Smooth muscle cell (in vitro differentiated cells): Measurements from ENCODE around the gene RGL4. TPM values are rescaled to one million over a fixed set of nuclear protein-coding genes. Genes with fewer than 3 reads are reported as not detected.

Source experiments
- DNase-seq: peaks from one replicate; lab custom pipeline; 2025; ENCODE audit not compliant: unreplicated experiment; lab: John Stamatoyannopoulos, UW
- H2AFZ ChIP-seq: fragments of 200-600 bp; sonication (generic); 2 replicates; pipeline ENCODE4 v1.6.0; 2016; ENCODE audit warnings: antibody characterized with exemption, low read depth, mild to moderate bottlenecking
- H3F3A ChIP-seq: fragments of 200-600 bp; sonication (generic); 2 replicates; pipeline ENCODE4 v1.6.0; 2017; ENCODE audit warnings: antibody characterized with exemption, low read depth
- H3K27ac ChIP-seq: fragments of 200-600 bp; sonication (generic); 2 replicates; pipeline ENCODE4 v1.5.1; 2016; ENCODE audit warnings: low read depth, mild to moderate bottlenecking
- H3K27me3 ChIP-seq: fragments of 200-600 bp; sonication (generic); 2 replicates; pipeline ENCODE4 v1.6.1; 2016; ENCODE audit warnings: low read depth, mild to moderate bottlenecking
- H3K36me3 ChIP-seq: fragments of 200-600 bp; sonication (generic); 2 replicates; pipeline ENCODE4 v1.5.1; 2016; ENCODE audit warnings: low read depth
- H3K4me1 ChIP-seq: fragments of 200-600 bp; sonication (generic); 2 replicates; pipeline ENCODE4 v1.5.1; 2016; ENCODE audit warnings: low read depth
- H3K4me2 ChIP-seq: fragments of 200-600 bp; sonication (generic); 2 replicates; pipeline ENCODE4 v1.6.0; 2016; ENCODE audit warnings: mild to moderate bottlenecking
- H3K4me3 ChIP-seq: fragments of 200-600 bp; sonication (generic); 2 replicates; pipeline ENCODE4 v1.5.1; 2016; ENCODE audit warnings: mild to moderate bottlenecking
- H3K79me2 ChIP-seq: fragments of 200-600 bp; sonication (generic); 2 replicates; pipeline ENCODE4 v1.6.0; 2016; ENCODE audit warnings: low read depth, mild to moderate bottlenecking
- H3K9ac ChIP-seq: fragments of 200-600 bp; sonication (generic); 2 replicates; pipeline ENCODE4 v1.6.0; 2016; ENCODE audit warnings: low read depth
- H3K9me3 ChIP-seq: fragments of 200-600 bp; sonication (generic); replicated peaks from 2 replicates; pipeline ENCODE4 v1.5.1; 2016; ENCODE audit warnings: low read depth
- H4K20me1 ChIP-seq: fragments of 200-600 bp; sonication (generic); 2 replicates; pipeline ENCODE4 v1.6.0; 2016; ENCODE audit warnings: low read depth
- whole genome bisulfite sequencing: methylation state at CpG from one replicate; pipeline ENCODE4 v1.1.7; 2016; ENCODE audit warnings: low lambda C conversion rate; 5-methylcytosine and 5-hydroxymethylcytosine counted together
- polyA plus RNA-seq: library from polyadenylated mRNA; unstranded; fragments of >200 nt; fragmentation: Nextera tagmentation; extraction: Ambion mirVana; gene quantifications from 2 replicates; pipeline ENCODE4 v1.2.1, GENCODE V29; 2016
- total RNA-seq: library from RNA; depleted of rRNA; stranded (reverse); fragments of >200 nt; gene quantifications from 2 replicates; pipeline ENCODE4 v1.2.3, GENCODE V29; 2014
- TF ChIP-seq, protein P1 (sequence below): fragments of 200-600 bp; sonication (generic); IDR thresholded peaks from 2 replicates; pipeline ENCODE4 v1.5.1; 2017; ENCODE audit warnings: borderline replicate concordance, mild to moderate bottlenecking, antibody characterized with exemption; ENCODE audit not compliant: insufficient read depth, poor library complexity, severe bottlenecking

Gene RGL4
- total and polyA plus RNA-seq, 2 experiments from 2014 or later, result 0.23 TPM; not detected in 1

DNA sequence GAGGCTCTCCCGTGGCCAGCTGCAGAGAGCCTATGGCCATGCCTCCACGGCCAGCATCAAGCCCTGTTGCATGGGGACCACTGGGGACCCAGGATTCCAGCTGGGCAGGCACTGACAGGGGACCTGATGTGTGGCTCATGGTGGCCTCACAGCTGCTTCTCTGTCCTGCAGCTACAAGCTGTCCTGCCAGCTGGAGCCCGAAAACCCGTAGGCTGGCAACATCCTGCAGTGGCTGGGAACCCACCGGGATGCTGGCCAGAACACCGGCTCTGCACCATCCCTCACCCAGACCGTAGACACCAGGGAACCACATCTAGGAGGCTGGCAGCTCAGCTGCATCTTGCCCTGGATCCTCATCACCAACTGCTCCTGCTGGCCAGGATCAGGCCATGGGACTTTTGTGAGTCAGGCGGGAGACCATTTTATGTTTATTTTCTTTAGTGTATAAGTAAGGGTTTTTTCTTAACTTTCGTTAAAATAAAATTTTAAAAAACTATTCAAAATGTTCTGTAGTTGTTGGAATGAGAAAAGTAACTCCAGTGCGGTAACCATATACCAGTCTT lies 7.9 kb downstream of the RGL4 start:
- Histone ChIP-seq H3K4me1 (no peaks in the 10 kb centered on the region), H2AFZ (no peak overlapping the region), H3F3A (no peaks in the 10 kb centered on the region), H3K4me3 (no peak overlapping the region), H3K27ac (no peak overlapping the region), H3K36me3 (peaks cover 8% of the 10 kb centered on the region), H3K79me2 (no peaks in the 10 kb centered on the region), H3K9me3 (no peaks in the 10 kb centered on the region), H3K27me3 (no peaks in the 10 kb centered on the region), H3K4me2 (no peak overlapping the region), H3K9ac (no peak overlapping the region), H4K20me1 (peaks cover 64% of the 10 kb centered on the region)
- DNase-seq, result no peak
- TF ChIP-seq, protein P1, sequence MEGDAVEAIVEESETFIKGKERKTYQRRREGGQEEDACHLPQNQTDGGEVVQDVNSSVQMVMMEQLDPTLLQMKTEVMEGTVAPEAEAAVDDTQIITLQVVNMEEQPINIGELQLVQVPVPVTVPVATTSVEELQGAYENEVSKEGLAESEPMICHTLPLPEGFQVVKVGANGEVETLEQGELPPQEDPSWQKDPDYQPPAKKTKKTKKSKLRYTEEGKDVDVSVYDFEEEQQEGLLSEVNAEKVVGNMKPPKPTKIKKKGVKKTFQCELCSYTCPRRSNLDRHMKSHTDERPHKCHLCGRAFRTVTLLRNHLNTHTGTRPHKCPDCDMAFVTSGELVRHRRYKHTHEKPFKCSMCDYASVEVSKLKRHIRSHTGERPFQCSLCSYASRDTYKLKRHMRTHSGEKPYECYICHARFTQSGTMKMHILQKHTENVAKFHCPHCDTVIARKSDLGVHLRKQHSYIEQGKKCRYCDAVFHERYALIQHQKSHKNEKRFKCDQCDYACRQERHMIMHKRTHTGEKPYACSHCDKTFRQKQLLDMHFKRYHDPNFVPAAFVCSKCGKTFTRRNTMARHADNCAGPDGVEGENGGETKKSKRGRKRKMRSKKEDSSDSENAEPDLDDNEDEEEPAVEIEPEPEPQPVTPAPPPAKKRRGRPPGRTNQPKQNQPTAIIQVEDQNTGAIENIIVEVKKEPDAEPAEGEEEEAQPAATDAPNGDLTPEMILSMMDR, result no peak
- WGBS, result 96% methylated on average over 10 of the region's 10 CpGs

GRCh38 chr22:23700706-23701105 lies 9.9 kb downstream of the RGL4 start:
- no peak overlapping the region for H3K27ac ChIP-seq
- H3K36me3 ChIP-seq, result peaks cover 8% of the 10 kb centered on the region
- no peaks in the 10 kb centered on the region for H3K4me1 ChIP-seq
- H2AFZ ChIP-seq, result no peak overlapping the region
- H3K4me3 ChIP-seq, result no peak overlapping the region
- no peaks in the 10 kb centered on the region for H3F3A ChIP-seq
- no peaks in the 10 kb centered on the region for H3K27me3 ChIP-seq
- WGBS, result 86% methylated on average over 7 of the region's 7 CpGs
- no peak overlapping the region for H3K4me2 ChIP-seq
- H3K9me3 ChIP-seq, result no peaks in the 10 kb centered on the region
- H4K20me1 ChIP-seq, result peaks cover 74% of the 10 kb centered on the region
- H3K79me2 ChIP-seq, result no peaks in the 10 kb centered on the region
- TF ChIP-seq, protein P1, result no peak
- no peak overlapping the region for H3K9ac ChIP-seq
- no peak for DNase-seq

- TF ChIP-seq, protein P1, result no peak
- H4K20me1 ChIP-seq, result peaks cover 59% of the 10 kb centered on the region
These were observed 13.2 kb downstream of the RGL4 start for GRCh38 chr22:23704062-23704461.

DNA sequence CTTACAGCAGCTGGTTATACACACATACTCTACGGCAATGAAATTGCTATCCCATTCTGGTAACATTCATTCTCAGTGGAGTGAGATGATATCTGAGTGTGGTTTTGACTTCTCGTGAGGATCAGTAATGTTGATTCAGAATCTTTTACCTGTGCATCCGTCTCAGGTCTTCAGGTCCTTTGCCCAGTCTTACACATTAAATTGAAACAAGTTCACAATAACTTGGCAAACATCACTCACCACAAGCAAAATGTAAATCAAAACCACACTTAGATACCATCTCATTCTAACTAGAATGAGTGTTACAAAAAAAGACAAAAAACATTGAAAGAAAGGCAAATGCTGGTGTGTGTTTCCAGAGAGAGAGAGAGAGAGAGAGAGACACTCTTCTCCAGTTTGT lies 14.0 kb downstream of the RGL4 start:
- Histone ChIP-seq H2AFZ (no peak overlapping the region), H3K4me3 (no peak overlapping the region), H3K4me2 (no peak overlapping the region), H3K9ac (no peak overlapping the region), H4K20me1 (peaks cover 52% of the 10 kb centered on the region), H3K36me3 (peaks cover 30% of the 10 kb centered on the region), H3K4me1 (no peaks in the 10 kb centered on the region), H3F3A (no peaks in the 10 kb centered on the region), H3K27ac (no peak overlapping the region), H3K79me2 (no peaks in the 10 kb centered on the region), H3K27me3 (no peaks in the 10 kb centered on the region), H3K9me3 (no peaks in the 10 kb centered on the region)
- TF ChIP-seq, protein P1, result no peak
- WGBS, result 96% methylated on average over 3 of the region's 3 CpGs
- DNase-seq, result no peak

More at GRCh38 chr22:23704062-23704461, 13.2 kb downstream of the RGL4 start:
- no peak for DNase-seq
- Histone ChIP-seq H3K9ac (no peak overlapping the region), H3K4me2 (no peak overlapping the region), H3K27me3 (no peaks in the 10 kb centered on the region), H3K36me3 (peaks cover 26% of the 10 kb centered on the region), H3K9me3 (no peaks in the 10 kb centered on the region), H3K4me3 (no peak overlapping the region), H3F3A (no peaks in the 10 kb centered on the region), H3K4me1 (no peaks in the 10 kb centered on the region), H3K27ac (no peak overlapping the region), H3K79me2 (no peaks in the 10 kb centered on the region), H2AFZ (no peak overlapping the region)
- 96% methylated on average over 5 of the region's 5 CpGs for WGBS
